COLO668 (cell line): ENCODE results near the gene TMEM14A.

Source experiments
- DNase-seq: peaks from one replicate; lab custom pipeline; 2025; ENCODE audit not compliant: unreplicated experiment; lab: John Stamatoyannopoulos, UW

The TMEM14A gene

GRCh38 chr6:52733172-52733571 is 62.3 kb downstream of the TMEM14A start:
- no peak for DNase-seq

- no peak for DNase-seq
These were observed 63.2 kb downstream of the TMEM14A start for GRCh38 chr6:52734072-52734471.

- DNase-seq, result no peak
These were observed 64.2 kb downstream of the TMEM14A start for GRCh38 chr6:52735071-52735470.

GRCh38 chr6:52736145-52736544 is 65.2 kb downstream of the TMEM14A start:
- DNase-seq, result no peak
